A673 (cell line): Measurements from ENCODE around the gene FSTL4. TPM values are rescaled to one million over a fixed set of nuclear protein-coding genes. Genes with fewer than 3 reads are reported as not detected.

Experiments used
- BruUV-seq: library from RNA; stranded (reverse); fragments of 400-500 nt; replicated peaks from 2 replicates; lab custom pipeline; 2021; lab: Mats Ljungman, UMichigan
- CTCF ChIA-PET: fragments of 300-600 bp; sonication (Branson Sonifier 250); formaldehyde crosslinking; loops from one replicate; lab custom pipeline; 2022; ENCODE audit warnings: antibody characterized with exemption; lab: Charles Lee
- POLR2A ChIA-PET: fragments of 300-600 bp; sonication (Branson Sonifier 250); formaldehyde crosslinking; loops from one replicate; lab custom pipeline; 2022; ENCODE audit warnings: antibody characterized with exemption; ENCODE audit not compliant: low non-redundant PET; lab: Charles Lee
- DNase-seq: peaks from one replicate; pipeline ENCODE4 v3.0.0-alpha.2; 2015; ENCODE audit warnings: low spot score
- H3K27ac ChIP-seq: fragments of 200-600 bp; sonication (generic); 2 replicates; pipeline ENCODE4 v1.5.1; 2016; ENCODE audit warnings: mixed run types, low read depth, mild to moderate bottlenecking, mixed read lengths, antibody characterized with exemption, low read length; ENCODE audit not compliant: poor library complexity, severe bottlenecking
- H3K27me3 ChIP-seq: fragments of 200-600 bp; sonication (generic); replicated peaks from 2 replicates; pipeline ENCODE4 v1.6.1; 2017; ENCODE audit warnings: mixed run types, low read depth, mild to moderate bottlenecking, mixed read lengths, antibody characterized with exemption, low read length; ENCODE audit not compliant: insufficient read depth, poor library complexity
- H3K36me3 ChIP-seq: fragments of 200-600 bp; sonication (generic); 2 replicates; pipeline ENCODE4 v1.6.1; 2016; ENCODE audit warnings: mixed run types, mild to moderate bottlenecking, mixed read lengths, antibody characterized with exemption, low read length; ENCODE audit not compliant: insufficient read depth, poor library complexity, severe bottlenecking
- H3K4me1 ChIP-seq: fragments of 200-600 bp; sonication (generic); 2 replicates; pipeline ENCODE4 v1.6.1; 2017; ENCODE audit warnings: mixed run types, mild to moderate bottlenecking, mixed read lengths, antibody characterized with exemption, low read length; ENCODE audit not compliant: insufficient read depth, poor library complexity, severe bottlenecking
- H3K4me3 ChIP-seq: fragments of 200-600 bp; sonication (generic); 2 replicates; pipeline ENCODE4 v1.5.1; 2016; ENCODE audit warnings: low read depth, mixed run types, mild to moderate bottlenecking, mixed read lengths, low read length; ENCODE audit not compliant: poor library complexity, severe bottlenecking
- H3K9me3 ChIP-seq: fragments of 200-600 bp; sonication (generic); 2 replicates; pipeline ENCODE4 v1.6.1; 2016; ENCODE audit warnings: mixed run types, low read depth, mild to moderate bottlenecking, mixed read lengths, antibody characterized with exemption, low read length; ENCODE audit not compliant: poor library complexity, severe bottlenecking
- EZH2 ChIP-seq: fragments of 200-600 bp; sonication (generic); IDR thresholded peaks from 2 replicates; pipeline ENCODE4 v1.6.1; 2017; ENCODE audit warnings: borderline replicate concordance, low read depth, mild to moderate bottlenecking, mixed read lengths, antibody characterized with exemption, low read length; ENCODE audit not compliant: poor library complexity, severe bottlenecking
- intact Hi-C: fragments of 100-400 bp; cut with micrococcal nuclease; formaldehyde crosslinking; loops from one replicate; pipeline ENCODE4 v1.10.0; 2022; ENCODE audit not compliant: unreplicated experiment
- total RNA-seq: library from RNA; stranded (reverse); gene quantifications from 2 replicates; pipeline ENCODE4 v1.2.3, GENCODE V29; 2021
- TF ChIP-seq, protein P1 (sequence below): fragments of 300-800, 200-600 bp; sonication (generic); conservative IDR thresholded peaks from 2 replicates; pipeline ENCODE4 v1.5.1; 2017; ENCODE audit warnings: low read depth, mild to moderate bottlenecking, antibody characterized with exemption, low read length, moderate library complexity, mixed read lengths

FSTL4 gene
- total RNA-seq, 1 experiment from 2014 or later, result 0.86 TPM

GRCh38 chr5:133304178-133304577, 308.2 kb downstream of the FSTL4 start:
- POLR2A ChIA-PET, result no interaction called here
- CTCF ChIA-PET, result no interaction called here

DNA sequence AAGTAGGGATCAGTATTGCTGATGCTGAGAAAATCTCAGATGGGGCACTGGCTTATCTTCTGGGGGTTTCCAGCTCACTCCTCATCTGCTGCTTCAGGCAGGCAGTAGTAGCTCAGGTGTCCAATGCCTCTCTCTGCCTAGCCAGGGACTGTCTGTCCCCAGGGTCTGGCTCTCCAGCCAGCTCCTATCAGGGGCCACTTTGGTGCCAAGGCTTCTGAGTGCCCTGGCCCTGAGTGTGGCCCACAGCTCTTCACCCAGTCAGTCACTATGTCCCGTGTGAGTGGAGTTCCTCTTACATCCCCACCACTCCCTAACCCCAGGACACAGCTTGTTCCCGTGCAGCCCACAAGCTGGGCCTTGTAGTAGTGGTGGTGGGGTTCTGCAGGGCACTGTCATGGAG, 309.0 kb downstream of the FSTL4 start:
- intact Hi-C loops, result no loop called here
- no peaks in the 10 kb centered on the region for H3K9me3 ChIP-seq
- no TSS peak for BruUV-seq

More at GRCh38 chr5:133304178-133304577, 308.2 kb downstream of the FSTL4 start:
- no peak overlapping the region for H3K4me3 ChIP-seq
- no peak for DNase-seq
- TF ChIP-seq, protein P1, sequence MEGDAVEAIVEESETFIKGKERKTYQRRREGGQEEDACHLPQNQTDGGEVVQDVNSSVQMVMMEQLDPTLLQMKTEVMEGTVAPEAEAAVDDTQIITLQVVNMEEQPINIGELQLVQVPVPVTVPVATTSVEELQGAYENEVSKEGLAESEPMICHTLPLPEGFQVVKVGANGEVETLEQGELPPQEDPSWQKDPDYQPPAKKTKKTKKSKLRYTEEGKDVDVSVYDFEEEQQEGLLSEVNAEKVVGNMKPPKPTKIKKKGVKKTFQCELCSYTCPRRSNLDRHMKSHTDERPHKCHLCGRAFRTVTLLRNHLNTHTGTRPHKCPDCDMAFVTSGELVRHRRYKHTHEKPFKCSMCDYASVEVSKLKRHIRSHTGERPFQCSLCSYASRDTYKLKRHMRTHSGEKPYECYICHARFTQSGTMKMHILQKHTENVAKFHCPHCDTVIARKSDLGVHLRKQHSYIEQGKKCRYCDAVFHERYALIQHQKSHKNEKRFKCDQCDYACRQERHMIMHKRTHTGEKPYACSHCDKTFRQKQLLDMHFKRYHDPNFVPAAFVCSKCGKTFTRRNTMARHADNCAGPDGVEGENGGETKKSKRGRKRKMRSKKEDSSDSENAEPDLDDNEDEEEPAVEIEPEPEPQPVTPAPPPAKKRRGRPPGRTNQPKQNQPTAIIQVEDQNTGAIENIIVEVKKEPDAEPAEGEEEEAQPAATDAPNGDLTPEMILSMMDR, result no peak
- no peak for TF ChIP-seq EZH2
- no peaks in the 10 kb centered on the region for H3K4me1 ChIP-seq
- H3K9me3 ChIP-seq, result no peaks in the 10 kb centered on the region
- H3K36me3 ChIP-seq, result no peaks in the 10 kb centered on the region
- intact Hi-C loops, result no loop called here
- BruUV-seq, result no TSS peak
- no peaks in the 10 kb centered on the region for H3K27me3 ChIP-seq
- no peak overlapping the region for H3K27ac ChIP-seq

DNA sequence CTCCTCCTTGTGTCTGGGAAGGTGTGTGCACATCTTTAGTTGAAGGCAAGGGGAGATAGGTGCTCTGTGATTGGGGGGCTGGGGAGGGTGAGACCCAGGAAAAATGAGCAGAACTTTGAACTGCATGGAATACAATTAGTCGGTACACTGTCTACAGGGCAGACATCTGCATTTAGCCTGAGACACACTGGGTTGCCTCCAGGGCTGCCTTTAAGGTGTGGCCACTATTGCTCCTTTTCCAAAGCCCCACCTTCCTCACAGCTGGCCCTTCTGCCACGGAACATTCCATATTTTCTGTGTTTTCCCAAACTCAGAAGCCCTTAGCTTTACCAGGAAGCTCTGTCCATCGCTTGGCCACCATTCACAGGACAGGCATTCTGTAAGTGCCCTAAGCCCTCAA, 312.6 kb downstream of the FSTL4 start:
- intact Hi-C loops, result no loop called here
- Histone ChIP-seq H3K27ac (no peak overlapping the region), H3K27me3 (no peaks in the 10 kb centered on the region), H3K9me3 (no peaks in the 10 kb centered on the region), H3K4me1 (no peaks in the 10 kb centered on the region), H3K36me3 (no peaks in the 10 kb centered on the region), H3K4me3 (no peak overlapping the region)
- ChIA-PET CTCF (no interaction called here), POLR2A (no interaction called here)
- BruUV-seq, result no TSS peak
- TF ChIP-seq, protein P1, result no peak
- no peak for TF ChIP-seq EZH2
- no peak for DNase-seq

More for the DNA sequence above, 309.0 kb downstream of the FSTL4 start:
- DNase-seq, result no peak
- TF ChIP-seq EZH2, result no peak
- TF ChIP-seq, protein P1, result no peak
- Histone ChIP-seq H3K27me3 (no peaks in the 10 kb centered on the region), H3K4me3 (no peak overlapping the region), H3K36me3 (no peaks in the 10 kb centered on the region), H3K27ac (no peak overlapping the region), H3K4me1 (no peaks in the 10 kb centered on the region)
- POLR2A ChIA-PET, result no interaction called here
- CTCF ChIA-PET, result no interaction called here
